Naive thymus-derived CD4-positive, alpha-beta T cell (primary cell): ENCODE measurements around the gene PFKM. TPM values are rescaled to one million over a fixed set of nuclear protein-coding genes. Genes with fewer than 3 reads are reported as not detected.
"Not testable (repeated sequence)": the region's sequence is repeated elsewhere in the genome, so short reads cannot be mapped to it uniquely, and the experiment has no call there.

ENCODE experiments used
- ATAC-seq: fragments of 150-1000 bp; cut with Tn5 transposase; 2 replicates; pipeline ENCODE4 v1.10.0; 2021; ENCODE audit warnings: mild to moderate bottlenecking, moderate library complexity
- CTCF ChIA-PET: fragments of 350-600 bp; sonication (Branson Sonifier 250); formaldehyde crosslinking; loops from one replicate; lab custom pipeline; 2021; ENCODE audit warnings: antibody characterized with exemption; lab: Charles Lee
- POLR2A ChIA-PET: fragments of 350-600 bp; sonication (Branson Sonifier 250); formaldehyde crosslinking; loops from one replicate; lab custom pipeline; 2021; ENCODE audit warnings: antibody characterized with exemption, inconsistent platforms; lab: Charles Lee
- DNase-seq, 9 donors: peaks; one replicate each; pipeline versions ENCODE4 v3.0.0 to v3.0.0-alpha.2; 2020 to 2022; ENCODE audit warnings: mixed read lengths in 1 of 9
- H3K27ac ChIP-seq: one replicate; pipeline ENCODE4 v1.7.0; 2013; ENCODE audit warnings: mild to moderate bottlenecking, low read depth, low read length, moderate library complexity
- H3K27me3 ChIP-seq, 2 donors: one replicate each; pipeline ENCODE4 v1.7.0; 2013; ENCODE audit warnings: low read length in 2 of 2, mild to moderate bottlenecking in 2 of 2, moderate library complexity in 2 of 2; ENCODE audit not compliant: control insufficient read depth in 2 of 2, insufficient read depth in 2 of 2
- H3K36me3 ChIP-seq, 3 experiments: 1 replicate in 2 of 3; 2 replicates in 1 of 3; pipeline ENCODE4 v1.7.0; 2013; ENCODE audit warnings: low read length in 3 of 3, mild to moderate bottlenecking in 3 of 3, moderate library complexity in 1 of 3; ENCODE audit not compliant: insufficient read depth in 3 of 3, control insufficient read depth in 2 of 3
- H3K4me1 ChIP-seq, 2 donors: one replicate each; pipeline ENCODE4 v1.7.0; 2013; ENCODE audit warnings: low read length in 2 of 2, mild to moderate bottlenecking in 2 of 2, moderate library complexity in 1 of 2; ENCODE audit not compliant: control insufficient read depth in 2 of 2, insufficient read depth in 2 of 2
- H3K4me3 ChIP-seq: 2 replicates; pipeline ENCODE4 v1.7.0; 2013; ENCODE audit warnings: mild to moderate bottlenecking, low read length
- H3K9me3 ChIP-seq, 3 experiments: 1 replicate in 2 of 3; 2 replicates in 1 of 3; pipeline ENCODE4 v1.7.0; 2013; ENCODE audit warnings: low read length in 3 of 3; ENCODE audit not compliant: control insufficient read depth in 2 of 3
- H3K27ac Mint-ChIP-seq, 9 donors: one replicate each; pipeline ENCODE4 v1.8.0; 2020 to 2022; ENCODE audit warnings: mixed read lengths in 9 of 9, mild to moderate bottlenecking in 8 of 9, moderate library complexity in 5 of 9, inconsistent platforms in 2 of 9
- H3K27me3 Mint-ChIP-seq, 5 donors: one replicate each; pipeline ENCODE4 v1.8.0; 2021 to 2022; ENCODE audit warnings: mixed read lengths in 5 of 5, mild to moderate bottlenecking in 1 of 5
- H3K36me3 Mint-ChIP-seq, 5 donors: one replicate each; pipeline ENCODE4 v1.8.0; 2020 to 2022; ENCODE audit warnings: mixed read lengths in 5 of 5, mild to moderate bottlenecking in 3 of 5, inconsistent platforms in 1 of 5
- H3K4me1 Mint-ChIP-seq, 7 donors: one replicate each; pipeline ENCODE4 v1.8.0; 2020 to 2022; ENCODE audit warnings: mixed read lengths in 7 of 7, mild to moderate bottlenecking in 3 of 7, inconsistent platforms in 1 of 7
- H3K4me3 Mint-ChIP-seq, 10 donors: one replicate each; pipeline ENCODE4 v1.8.0; 2020 to 2022; ENCODE audit warnings: mild to moderate bottlenecking in 10 of 10, mixed read lengths in 10 of 10, moderate library complexity in 6 of 10, inconsistent platforms in 2 of 10
- H3K9me3 Mint-ChIP-seq, 11 donors: one replicate each; pipeline ENCODE4 v1.8.0; 2020 to 2022; ENCODE audit warnings: mixed read lengths in 11 of 11, mild to moderate bottlenecking in 4 of 11, inconsistent platforms in 1 of 11, moderate library complexity in 1 of 11
- intact Hi-C, 2 donors: fragments of 100-400 bp; cut with micrococcal nuclease; formaldehyde crosslinking; loops; one replicate each; pipeline ENCODE4 v1.15.1; 2023
- polyA plus RNA-seq, 2 donors: library from polyadenylated mRNA; unstranded; fragments of 300-500 nt; fragmentation: Illumina TruSeq; gene quantifications; one replicate each; pipeline ENCODE4 v1.2.3, GENCODE V29; 2021
- total RNA-seq, 6 experiments: library from RNA in 5 of 6; stranded (reverse) in 5 of 6; gene quantifications; 1 replicate in 5 of 6; 2 replicates in 1 of 6; pipeline ENCODE4 v1.2.3 and lab custom pipeline; 2021 to 2026

The PFKM gene
- total and polyA plus RNA-seq, 7 experiments from 2014 or later = 5.1 to 20.3 (median 14.0) TPM

- Mint-ChIP-seq H3K27ac (no peak overlapping the region), H3K9me3 (no peaks in the 10 kb centered on the region), H3K36me3 (peaks cover 4 to 55% (median 12%) of the 10 kb centered on the region in 5 donors), H3K4me1 (no peaks in the 10 kb centered on the region), H3K4me3 (no peak overlapping the region), H3K27me3 (no peaks in the 10 kb centered on the region)
- H3K36me3 ChIP-seq = peaks cover 0 to 69% (median 0%) of the 10 kb centered on the region in 3 experiments
- no peaks in the 10 kb centered on the region for H3K9me3 ChIP-seq
- no peaks in the 10 kb centered on the region for H3K4me1 ChIP-seq
- H3K27ac ChIP-seq = no peak overlapping the region
- intact Hi-C loops = no loop called here
- H3K27me3 ChIP-seq = no peaks in the 10 kb centered on the region
- ChIA-PET CTCF (no interaction called here), POLR2A (no interaction called here)
- no peak for DNase-seq
- ATAC-seq = no peak
- no peak overlapping the region for H3K4me3 ChIP-seq
Measured at GRCh38 chr12:48135027-48135426, 15.9 kb downstream of the PFKM start.

- Histone ChIP-seq H3K27ac (no peak overlapping the region), H3K4me3 (no peak overlapping the region), H3K27me3 (no peaks in the 10 kb centered on the region), H3K9me3 (no peaks in the 10 kb centered on the region), H3K4me1 (no peaks in the 10 kb centered on the region), H3K36me3 (peaks cover 0 to 92% (median 6%) of the 10 kb centered on the region in 3 experiments)
- ChIA-PET POLR2A (no interaction called here), CTCF (no interaction called here)
- ATAC-seq (no peak), DNase-seq (no peak)
- Mint-ChIP-seq H3K36me3 (peaks cover 0 to 44% (median 12%) of the 10 kb centered on the region in 5 donors), H3K4me1 (peaks cover 0 to 2% (median 0%) of the 10 kb centered on the region in 7 donors), H3K9me3 (no peaks in the 10 kb centered on the region), H3K27me3 (no peaks in the 10 kb centered on the region), H3K27ac (peak overlapping the region in 3 of 9 donors; percentile 2 to 38 (median 27)), H3K4me3 (no peak overlapping the region)
- intact Hi-C loops = no loop called here
Measured at GRCh38 chr12:48142818-48143674, 23.9 kb downstream of the PFKM start.

- Mint-ChIP-seq H3K9me3 (no peaks in the 10 kb centered on the region), H3K27me3 (no peaks in the 10 kb centered on the region), H3K36me3 (peaks cover 0 to 42% (median 15%) of the 10 kb centered on the region in 5 donors), H3K4me3 (no peak overlapping the region), H3K4me1 (peaks cover 0 to 3% (median 0%) of the 10 kb centered on the region in 7 donors), H3K27ac (peak overlapping the region in 3 of 9 donors; percentile 34 to 66 (median 38))
- H3K36me3 ChIP-seq = peaks cover 0 to 92% (median 6%) of the 10 kb centered on the region in 3 experiments
- no peak overlapping the region for H3K4me3 ChIP-seq
- H3K4me1 ChIP-seq = no peaks in the 10 kb centered on the region
- ChIA-PET CTCF (no interaction called here), POLR2A (no interaction called here)
- H3K9me3 ChIP-seq = no peaks in the 10 kb centered on the region
- no peaks in the 10 kb centered on the region for H3K27me3 ChIP-seq
- no peak overlapping the region for H3K27ac ChIP-seq
- ATAC-seq (no peak), DNase-seq (no peak)
- intact Hi-C loops = no loop called here
Measured at GRCh38 chr12:48143898-48144297, 24.7 kb downstream of the PFKM start.

- Mint-ChIP-seq H3K27me3 (no peaks in the 10 kb centered on the region), H3K27ac (peak overlapping the region in 3 of 9 donors; percentile 23 to 74 (median 30)), H3K36me3 (peaks cover 7 to 55% (median 25%) of the 10 kb centered on the region in 5 donors), H3K4me3 (no peak overlapping the region), H3K9me3 (no peaks in the 10 kb centered on the region), H3K4me1 (peaks cover 0 to 6% (median 4%) of the 10 kb centered on the region in 7 donors)
- intact Hi-C loops = no loop called here
- DNase-seq (no peak), ATAC-seq (no peak)
- H3K27ac ChIP-seq = no peak overlapping the region
- no peaks in the 10 kb centered on the region for H3K4me1 ChIP-seq
- no peaks in the 10 kb centered on the region for H3K9me3 ChIP-seq
- no peak overlapping the region for H3K4me3 ChIP-seq
- H3K27me3 ChIP-seq = no peaks in the 10 kb centered on the region
- POLR2A ChIA-PET = interaction anchor here (1.7 kb wide), 1 partner anchor 12 kb away, joined by 5 read pairs; the partner anchor contains the start of gene ASB8
- CTCF ChIA-PET = interaction anchor here (0.6 kb wide), 1 partner anchor 59 kb away, joined by 5 read pairs; no protein-coding TSS in a partner anchor
- H3K36me3 ChIP-seq = peaks cover 7 to 95% (median 17%) of the 10 kb centered on the region in 3 experiments
Measured at GRCh38 chr12:48145981-48146380, 26.8 kb downstream of the PFKM start.

- Histone ChIP-seq H3K27me3 (no peaks in the 10 kb centered on the region), H3K4me3 (no peak overlapping the region), H3K9me3 (no peaks in the 10 kb centered on the region), H3K4me1 (peaks cover 0 to 3% of the 10 kb centered on the region in 2 donors), H3K27ac (peak overlapping the region; percentile 27), H3K36me3 (peaks cover 17 to 68% (median 25%) of the 10 kb centered on the region in 3 experiments)
- H3K27me3 Mint-ChIP-seq = no peaks in the 10 kb centered on the region
- intact Hi-C loops = no loop called here
- H3K4me1 Mint-ChIP-seq = peaks cover 16 to 26% (median 19%) of the 10 kb centered on the region in 7 donors
- no peaks in the 10 kb centered on the region for H3K9me3 Mint-ChIP-seq
- H3K27ac Mint-ChIP-seq = peak overlapping the region in 3 of 9 donors; percentile 14 to 82 (median 28)
- ATAC-seq = no peak
- peaks cover 7 to 40% (median 24%) of the 10 kb centered on the region in 5 donors for H3K36me3 Mint-ChIP-seq
- ChIA-PET CTCF (interaction anchor here (0.8 kb wide), 1 partner anchor 409 kb away, joined by 3 read pairs; no protein-coding TSS in a partner anchor), POLR2A (interaction anchor here (0.6 to 0.8 kb wide), 2 partner anchors 190 to 338 kb away, joined by 3 to 6 read pairs; no protein-coding TSS in a partner anchor)
- H3K4me3 Mint-ChIP-seq = no peak overlapping the region
- DNase-seq = no peak
Measured at GRCh38 chr12:48151103-48151771, 32.1 kb downstream of the PFKM start.

GRCh38 chr12:48155786-48156185 is 36.6 kb downstream of the PFKM start:
- Mint-ChIP-seq H3K4me3 (peak overlapping the region in 8 of 10 donors; percentile 69 to 99 (median 96)), H3K36me3 (peaks cover 0 to 13% (median 12%) of the 10 kb centered on the region in 5 donors), H3K27ac (peak overlapping the region in 7 of 9 donors; percentile 83 to 99 (median 98)), H3K4me1 (peaks cover 22 to 57% (median 49%) of the 10 kb centered on the region in 7 donors)
- H3K27ac ChIP-seq, H3K27me3 ChIP-seq, H3K9me3 ChIP-seq, ATAC-seq, H3K9me3 Mint-ChIP-seq, DNase-seq, H3K27me3 Mint-ChIP-seq, H3K4me3 ChIP-seq: not testable (repeated sequence)
- Histone ChIP-seq H3K36me3 (peaks cover 9 to 26% (median 9%) of the 10 kb centered on the region in 3 experiments), H3K4me1 (peaks cover 8 to 20% of the 10 kb centered on the region in 2 donors)
- CTCF ChIA-PET = interaction anchor here (1.7 kb wide), 1 partner anchor 10 kb away, joined by 5 read pairs; no protein-coding TSS in a partner anchor
- POLR2A ChIA-PET = interaction anchor here (0.6 to 4.2 kb wide), 3 partner anchors 10 to 734 kb away, joined by 6 to 56 read pairs (median 6); no protein-coding TSS in a partner anchor
- intact Hi-C loops = loop anchor here in 1 of 2 donors (2.0 to 5.0 kb wide), 3 partner anchors 193 to 562 kb away; partner anchors contain the start of genes CCNT1, TMEM106C and ZNF641
